ENCODE results near the gene CRY1.
"Not testable (repeated sequence)": the region's sequence is repeated elsewhere in the genome, so short reads cannot be mapped to it uniquely, and the experiment has no call there.

DNA sequence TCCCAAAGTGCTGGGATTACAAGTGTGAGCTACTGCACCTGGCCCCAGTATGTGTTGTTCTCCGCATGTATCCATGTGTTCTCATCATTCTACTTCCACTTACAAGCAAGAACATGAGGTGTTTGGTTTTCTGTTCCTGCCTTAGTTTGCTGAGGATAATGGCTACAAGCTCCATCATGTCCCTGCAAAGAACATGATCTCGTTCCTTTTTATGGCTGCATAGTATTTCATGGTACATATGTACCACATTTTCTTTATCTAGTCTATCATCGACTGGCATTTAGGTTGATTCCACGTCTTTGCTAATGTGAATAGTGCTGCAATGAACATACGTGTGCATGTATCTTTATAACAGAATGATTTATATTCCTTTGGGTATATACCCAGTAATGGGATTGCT lies 97.2 kb downstream of the CRY1 start:
- TF ChIP-seq CTCF (conservative IDR thresholded peaks at IDR 0.05; ENCODE audit: low read depth, low read length); MXI1 (IDR thresholded peaks at IDR 0.05; ENCODE audit: borderline replicate concordance, low read depth, low read length); POLR2A (IDR thresholded peaks at IDR 0.05; ENCODE audit: low read depth, low read length); RFX5 (IDR thresholded peaks at IDR 0.05; ENCODE audit: low read depth, low read length); CEBPB (IDR thresholded peaks at IDR 0.05; ENCODE audit: low read depth, low read length); USF2 (IDR thresholded peaks at IDR 0.05; ENCODE audit: low read depth, low read length); RAD21 (IDR thresholded peaks at IDR 0.05; ENCODE audit: low read length); SMC3 (IDR thresholded peaks at IDR 0.05; ENCODE audit: low read depth, low read length); NFE2L2 (IDR thresholded peaks at IDR 0.05; ENCODE audit: low read depth, low read length); CHD1 (IDR thresholded peaks at IDR 0.05; ENCODE audit: low read depth, low read length); MAFK (IDR thresholded peaks at IDR 0.05; ENCODE audit: low read depth, low read length); BHLHE40 (IDR thresholded peaks at IDR 0.05; ENCODE audit: low read depth, low read length): not testable (repeated sequence)
- TF ChIP-seq, protein P1, sequence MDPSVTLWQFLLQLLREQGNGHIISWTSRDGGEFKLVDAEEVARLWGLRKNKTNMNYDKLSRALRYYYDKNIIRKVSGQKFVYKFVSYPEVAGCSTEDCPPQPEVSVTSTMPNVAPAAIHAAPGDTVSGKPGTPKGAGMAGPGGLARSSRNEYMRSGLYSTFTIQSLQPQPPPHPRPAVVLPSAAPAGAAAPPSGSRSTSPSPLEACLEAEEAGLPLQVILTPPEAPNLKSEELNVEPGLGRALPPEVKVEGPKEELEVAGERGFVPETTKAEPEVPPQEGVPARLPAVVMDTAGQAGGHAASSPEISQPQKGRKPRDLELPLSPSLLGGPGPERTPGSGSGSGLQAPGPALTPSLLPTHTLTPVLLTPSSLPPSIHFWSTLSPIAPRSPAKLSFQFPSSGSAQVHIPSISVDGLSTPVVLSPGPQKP (IDR thresholded peaks at IDR 0.05; ENCODE audit: borderline replicate concordance, low read depth, low read length) = not testable (repeated sequence)

All from IMR-90 (cell line).